Tibial nerve (tissue), 4 donors: Measurements from ENCODE around the gene TRIM9. TPM values are rescaled to one million over a fixed set of nuclear protein-coding genes. Genes with fewer than 3 reads are reported as not detected.
A peak's percentile ranks its signal among the peaks of the same experiment; 100 is the strongest.

Experiments used
- DNase-seq, 2 donors: peaks; one replicate each; pipeline ENCODE4 v3.0.0-alpha.2; 2019; ENCODE audit warnings: low spot score in 2 of 2
- H3K27ac ChIP-seq, 4 donors: fragments of 200-600 bp; sonication (generic) in 3 of 4; one replicate each; pipeline ENCODE4 v1.5.1; 2017 to 2019; ENCODE audit warnings: mild to moderate bottlenecking in 1 of 4
- H3K27me3 ChIP-seq, 2 donors: fragments of 200-600 bp; sonication (generic) in 1 of 2; one replicate each; pipeline versions ENCODE4 v1.5.1 to v1.6.0; 2017 to 2019
- H3K36me3 ChIP-seq, 3 donors: fragments of 200-600 bp; sonication (generic); one replicate each; pipeline ENCODE4 v1.5.1; 2018 to 2019
- H3K4me1 ChIP-seq, 4 donors: fragments of 200-600 bp; sonication (generic) in 3 of 4; one replicate each; pipeline ENCODE4 v1.5.1; 2017 to 2019
- H3K4me3 ChIP-seq, 4 donors: fragments of 200-600 bp; sonication (generic) in 3 of 4; one replicate each; pipeline ENCODE4 v1.5.1; 2017 to 2019; ENCODE audit warnings: mild to moderate bottlenecking in 1 of 4, moderate library complexity in 1 of 4
- H3K9me3 ChIP-seq, 4 donors: fragments of 200-600 bp; sonication (generic) in 3 of 4; one replicate each; pipeline ENCODE4 v1.5.1; 2017 to 2019
- EP300 ChIP-seq, 2 donors: sonication (generic); formaldehyde crosslinking; IDR thresholded peaks; one replicate each; pipeline ENCODE4 v1.6.1; 2017; ENCODE audit warnings: antibody characterized with exemption in 2 of 2, mild to moderate bottlenecking in 1 of 2
- POLR2A ChIP-seq, 2 donors: fragments of 450-650 bp; IDR thresholded peaks; one replicate each; pipeline ENCODE4 v1.6.1; 2017; ENCODE audit warnings: antibody characterized with exemption in 2 of 2, mild to moderate bottlenecking in 2 of 2, moderate library complexity in 2 of 2
- WGBS, 2 donors: methylation state at CpG; one replicate each; pipeline ENCODE4 v1.1.5; 2018; 5-methylcytosine and 5-hydroxymethylcytosine counted together
- total RNA-seq, 4 donors: library from RNA; depleted of rRNA; stranded (reverse); fragments of >200 nt; gene quantifications; one replicate each; pipeline ENCODE4 v1.1.0, GENCODE V29; 2016
- TF ChIP-seq, protein P1 (sequence below), 5 experiments: fragments of 200-600 bp in 3 of 5; fragments of 450-650 bp in 2 of 5; sonication (generic) in 3 of 5; IDR thresholded peaks; one replicate each; pipeline ENCODE4 v1.5.1; 2016 to 2019; ENCODE audit warnings: antibody characterized with exemption in 5 of 5, mild to moderate bottlenecking in 3 of 5, moderate library complexity in 2 of 5

Gene TRIM9
- total RNA-seq, 4 donors from 2014 or later = 0.87 to 5.9 (median 4.9) TPM

DNA sequence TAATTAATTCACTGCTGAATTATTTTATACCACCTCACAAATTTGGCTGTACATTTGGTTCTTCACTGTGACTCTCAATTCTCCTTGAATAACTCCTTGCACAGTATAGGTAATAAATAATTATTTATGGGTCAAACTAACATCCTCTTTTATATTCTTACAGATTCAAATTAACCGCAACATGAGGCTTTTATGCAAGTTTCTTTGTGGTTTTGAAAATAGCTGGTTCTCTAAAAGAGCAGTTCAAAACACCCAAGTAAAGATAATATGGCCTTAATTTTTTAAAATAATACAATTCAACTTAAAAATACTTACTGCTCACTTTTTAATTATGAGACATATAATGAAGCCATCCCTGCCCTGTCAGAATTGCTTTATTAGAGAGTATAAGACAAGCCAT, 12.9 kb upstream of the TRIM9 start:
- DNase-seq = no peak
- no peaks in the 10 kb centered on the region for H3K27me3 ChIP-seq
- H3K4me3 ChIP-seq = no peak overlapping the region
- WGBS, 2 donors = 84 to 90% methylated on average over 1 of the region's 1 CpG
- H3K9me3 ChIP-seq = no peaks in the 10 kb centered on the region
- TF ChIP-seq EP300 (IDR thresholded peaks at IDR 0.05) (no peak), POLR2A (IDR thresholded peaks at IDR 0.05) (no peak)
- TF ChIP-seq, protein P1, sequence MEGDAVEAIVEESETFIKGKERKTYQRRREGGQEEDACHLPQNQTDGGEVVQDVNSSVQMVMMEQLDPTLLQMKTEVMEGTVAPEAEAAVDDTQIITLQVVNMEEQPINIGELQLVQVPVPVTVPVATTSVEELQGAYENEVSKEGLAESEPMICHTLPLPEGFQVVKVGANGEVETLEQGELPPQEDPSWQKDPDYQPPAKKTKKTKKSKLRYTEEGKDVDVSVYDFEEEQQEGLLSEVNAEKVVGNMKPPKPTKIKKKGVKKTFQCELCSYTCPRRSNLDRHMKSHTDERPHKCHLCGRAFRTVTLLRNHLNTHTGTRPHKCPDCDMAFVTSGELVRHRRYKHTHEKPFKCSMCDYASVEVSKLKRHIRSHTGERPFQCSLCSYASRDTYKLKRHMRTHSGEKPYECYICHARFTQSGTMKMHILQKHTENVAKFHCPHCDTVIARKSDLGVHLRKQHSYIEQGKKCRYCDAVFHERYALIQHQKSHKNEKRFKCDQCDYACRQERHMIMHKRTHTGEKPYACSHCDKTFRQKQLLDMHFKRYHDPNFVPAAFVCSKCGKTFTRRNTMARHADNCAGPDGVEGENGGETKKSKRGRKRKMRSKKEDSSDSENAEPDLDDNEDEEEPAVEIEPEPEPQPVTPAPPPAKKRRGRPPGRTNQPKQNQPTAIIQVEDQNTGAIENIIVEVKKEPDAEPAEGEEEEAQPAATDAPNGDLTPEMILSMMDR (IDR thresholded peaks at IDR 0.05) = no peak
- H3K36me3 ChIP-seq = no peaks in the 10 kb centered on the region
- no peak overlapping the region for H3K27ac ChIP-seq
- no peaks in the 10 kb centered on the region for H3K4me1 ChIP-seq

DNA sequence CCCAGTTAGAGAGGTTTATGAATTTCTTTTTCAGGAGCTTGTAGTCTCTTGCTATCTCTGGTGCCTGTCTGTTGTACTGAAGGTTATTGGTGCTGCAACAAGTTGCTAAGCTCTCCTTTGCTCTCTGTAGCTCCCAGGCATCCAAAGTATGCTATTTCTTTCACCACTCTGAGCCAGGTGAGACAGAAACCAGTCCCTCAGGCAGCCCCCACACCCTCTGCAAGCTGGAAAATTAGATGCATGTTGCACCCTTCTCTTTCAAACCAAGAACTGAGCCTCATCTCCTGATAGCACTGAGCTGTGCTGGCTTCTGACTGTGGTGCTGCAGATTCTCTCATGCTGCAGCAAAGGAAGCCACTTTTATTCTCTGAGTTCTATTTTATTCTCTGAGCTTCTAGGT, 9.6 kb upstream of the TRIM9 start:
- H3K4me3 ChIP-seq = no peak overlapping the region
- H3K36me3 ChIP-seq = no peaks in the 10 kb centered on the region
- DNase-seq = no peak
- TF ChIP-seq, protein P1 (IDR thresholded peaks at IDR 0.05) = no peak
- TF ChIP-seq POLR2A (IDR thresholded peaks at IDR 0.05) (no peak), EP300 (IDR thresholded peaks at IDR 0.05) (no peak)
- no peak overlapping the region for H3K27ac ChIP-seq
- H3K4me1 ChIP-seq = no peaks in the 10 kb centered on the region
- no peaks in the 10 kb centered on the region for H3K9me3 ChIP-seq
- no peaks in the 10 kb centered on the region for H3K27me3 ChIP-seq

DNA sequence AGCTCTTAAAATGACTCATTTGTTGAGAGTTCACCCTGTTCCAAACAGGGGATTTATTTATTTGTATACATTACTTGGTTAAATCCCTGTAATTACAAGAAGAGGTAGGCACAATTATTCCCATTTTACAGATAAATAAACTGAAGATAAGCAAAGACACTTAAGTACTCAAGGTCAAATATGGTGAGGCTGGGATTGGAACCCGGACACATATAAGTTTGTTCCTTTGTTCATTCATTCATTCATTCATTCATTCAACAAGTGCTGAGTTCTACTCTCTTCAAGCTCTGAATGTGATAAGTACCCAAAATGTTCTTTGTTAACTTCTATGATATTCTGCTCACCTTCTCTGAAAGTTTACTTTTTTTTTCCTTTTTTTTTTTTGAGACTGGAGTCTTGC, 2.4 kb upstream of the TRIM9 start:
- TF ChIP-seq EP300 (IDR thresholded peaks at IDR 0.05) (no peak), POLR2A (IDR thresholded peaks at IDR 0.05) (no peak)
- TF ChIP-seq, protein P1 (IDR thresholded peaks at IDR 0.05) = no peak
- Histone ChIP-seq H3K27me3 (peaks cover 0 to 17% of the 10 kb centered on the region in 2 donors), H3K27ac (no peak overlapping the region), H3K4me3 (no peak overlapping the region), H3K36me3 (no peaks in the 10 kb centered on the region), H3K9me3 (no peaks in the 10 kb centered on the region), H3K4me1 (peaks cover 0 to 39% (median 9%) of the 10 kb centered on the region in 4 donors)
- no peak for DNase-seq
- WGBS, 2 donors = 74 to 96% methylated on average over 1 of the region's 1 CpG

DNA sequence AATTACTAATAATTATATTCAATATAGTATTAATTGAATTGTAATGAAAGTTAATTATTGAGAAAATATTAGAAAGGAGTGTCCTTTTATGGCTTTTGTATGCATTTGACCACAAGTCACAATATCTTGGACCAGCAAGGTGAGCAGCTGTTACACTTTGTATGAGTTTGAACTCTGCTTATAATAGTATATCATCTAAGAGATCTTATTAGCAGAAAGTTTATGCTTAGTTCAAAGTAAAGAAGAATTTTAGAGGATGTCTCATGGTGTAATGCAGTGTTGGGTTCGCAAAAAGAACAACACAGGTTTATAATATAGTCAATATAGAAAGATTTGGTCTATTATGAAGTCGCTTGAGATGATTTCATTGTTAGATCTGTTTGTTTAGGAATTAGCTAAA, 2.0 kb upstream of the TRIM9 start:
- no peak for TF ChIP-seq EP300 (IDR thresholded peaks at IDR 0.05)
- 93 to 98% methylated on average over 2 of the region's 2 CpGs for WGBS, 2 donors
- no peaks in the 10 kb centered on the region for H3K36me3 ChIP-seq
- H3K27ac ChIP-seq = no peak overlapping the region
- H3K4me1 ChIP-seq = peaks cover 0 to 39% (median 9%) of the 10 kb centered on the region in 4 donors
- H3K9me3 ChIP-seq = no peaks in the 10 kb centered on the region
- H3K27me3 ChIP-seq = peaks cover 0 to 17% of the 10 kb centered on the region in 2 donors
- no peak overlapping the region for H3K4me3 ChIP-seq
- no peak for DNase-seq

DNA sequence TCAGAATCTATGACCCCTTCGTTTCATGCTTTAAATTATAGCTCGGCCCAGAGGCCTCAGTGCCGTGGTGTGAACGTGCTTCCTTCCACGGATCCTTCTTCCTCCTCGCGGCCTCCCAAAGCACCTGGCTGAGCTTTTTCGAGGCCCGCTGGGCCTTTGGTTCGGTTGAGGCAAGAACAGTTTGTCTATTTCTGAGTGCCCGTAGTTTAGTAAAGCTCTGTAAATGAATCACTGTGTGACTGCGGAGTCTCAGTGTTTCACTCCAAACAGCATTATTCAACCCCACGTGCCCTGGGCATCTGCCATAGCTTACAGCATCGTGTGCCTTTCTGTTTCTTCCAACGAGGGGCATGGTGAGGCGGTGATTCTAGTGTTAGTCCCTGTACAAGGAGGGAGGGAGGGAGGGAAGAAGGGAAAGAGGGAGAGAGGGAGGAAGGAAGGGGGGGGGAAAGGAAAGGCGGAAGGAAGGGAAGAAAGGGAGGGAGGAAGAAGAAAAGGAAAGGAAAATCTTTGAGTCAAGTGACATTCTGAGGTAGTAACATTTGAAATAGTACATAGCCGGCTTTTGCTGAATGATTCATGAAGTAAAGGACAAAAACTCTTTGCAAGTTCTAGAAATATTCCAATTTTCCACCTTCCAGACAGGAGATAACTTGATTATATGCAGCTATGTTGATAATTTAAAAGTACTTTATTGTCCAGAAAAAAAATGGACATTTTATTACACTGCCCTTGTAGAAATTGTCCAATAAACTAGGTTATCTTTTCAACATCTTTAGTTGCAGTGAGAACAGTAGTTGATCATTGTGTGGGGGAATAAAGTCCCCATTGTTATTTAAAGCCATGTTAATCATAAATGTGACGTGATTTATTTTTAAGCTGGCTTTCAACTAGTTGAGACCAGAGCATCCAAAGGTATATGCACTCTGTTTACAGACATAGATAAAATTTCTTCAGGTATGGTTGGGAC, 1.2 kb upstream of the TRIM9 start:
- peaks cover 0 to 17% of the 10 kb centered on the region in 2 donors for H3K27me3 ChIP-seq
- WGBS, 2 donors = 19 to 21% methylated on average over 19 of the region's 19 CpGs
- peaks cover 0 to 39% (median 9%) of the 10 kb centered on the region in 4 donors for H3K4me1 ChIP-seq
- H3K4me3 ChIP-seq = peak overlapping the region; percentile 46 to 73 (median 64)
- DNase-seq = peak in 1 of 2 donors; percentile 66
- H3K9me3 ChIP-seq = no peaks in the 10 kb centered on the region
- H3K27ac ChIP-seq = peak overlapping the region; percentile 56 to 88 (median 77)
- TF ChIP-seq, protein P1 (IDR thresholded peaks at IDR 0.05) = no peak
- TF ChIP-seq POLR2A (IDR thresholded peaks at IDR 0.05) = no peak
- peak in 1 of 2 donors; percentile 51 for TF ChIP-seq EP300 (IDR thresholded peaks at IDR 0.05)
- no peaks in the 10 kb centered on the region for H3K36me3 ChIP-seq
